Esophagus squamous epithelium (tissue), 5 donors: ENCODE results near the gene ACACA. TPM values are rescaled to one million over a fixed set of nuclear protein-coding genes. Genes with fewer than 3 reads are reported as not detected.

Source experiments
- DNase-seq: peaks from one replicate; lab custom pipeline; 2025; lab: John Stamatoyannopoulos, UW
- H3K27ac ChIP-seq, 4 donors: fragments of 200-600 bp; sonication (generic); one replicate each; pipeline ENCODE4 v1.5.1; 2016 to 2019; ENCODE audit warnings: mild to moderate bottlenecking in 1 of 4
- H3K27me3 ChIP-seq, 4 donors: fragments of 200-600 bp; sonication (generic); 1 replicate in 3 of 4; 2 replicates in 1 of 4; pipeline versions ENCODE4 v1.5.1 to v1.6.0; 2017 to 2021; ENCODE audit warnings: antibody characterized with exemption in 1 of 4
- H3K36me3 ChIP-seq, 3 donors: fragments of 200-600 bp; sonication (generic); one replicate each; pipeline ENCODE4 v1.5.1; 2016 to 2019
- H3K4me1 ChIP-seq, 3 donors: fragments of 200-600 bp; sonication (generic); one replicate each; pipeline ENCODE4 v1.5.1; 2017 to 2019
- H3K4me3 ChIP-seq, 4 donors: fragments of 200-600 bp; sonication (generic); 1 replicate in 3 of 4; 2 replicates in 1 of 4; pipeline ENCODE4 v1.5.1; 2016 to 2019; ENCODE audit warnings: mild to moderate bottlenecking in 2 of 4, moderate library complexity in 1 of 4
- H3K9me3 ChIP-seq, 3 donors: fragments of 200-600 bp; sonication (generic); one replicate each; pipeline ENCODE4 v1.5.1; 2016 to 2019
- CTCF ChIP-seq, 6 experiments: fragments of 450-650 bp in 4 of 6; fragments of 200-600 bp in 2 of 6; sonication (generic) in 2 of 6; IDR thresholded peaks; one replicate each; pipeline ENCODE4 v1.5.1; 2016 to 2019; ENCODE audit warnings: antibody characterized with exemption in 6 of 6, mild to moderate bottlenecking in 4 of 6, moderate library complexity in 4 of 6
- POLR2A ChIP-seq, 4 donors: fragments of 450-650 bp; IDR thresholded peaks; one replicate each; pipeline ENCODE4 v1.6.1; 2017; ENCODE audit warnings: antibody characterized with exemption in 4 of 4, mild to moderate bottlenecking in 4 of 4, moderate library complexity in 3 of 4
- WGBS, 2 donors: methylation state at CpG; one replicate each; pipeline ENCODE4 v1.1.5; 2018; 5-methylcytosine and 5-hydroxymethylcytosine counted together
- intact Hi-C: fragments of 100-400 bp; cut with DNase I; formaldehyde crosslinking; loops from one replicate; pipeline ENCODE4 v1.15.0; 2022
- total RNA-seq, 4 donors: library from RNA; depleted of rRNA; stranded (reverse); fragments of >200 nt; gene quantifications; one replicate each; pipeline ENCODE4 v1.1.0, GENCODE V29; 2016
- donor health status: DM: yes; HTN: yes; CAD: no.

ACACA gene
- total RNA-seq, 4 donors from 2014 or later, result 34.5 to 81.0 (median 55.8) TPM

GRCh38 chr17:37388266-37388665 is 18.4 kb downstream of the ACACA start:
- H3K27ac ChIP-seq, result no peak overlapping the region
- H3K4me3 ChIP-seq, result no peak overlapping the region
- H3K27me3 ChIP-seq, result no peaks in the 10 kb centered on the region
- H3K36me3 ChIP-seq, result no peaks in the 10 kb centered on the region
- intact Hi-C loops, result no loop called here
- H3K9me3 ChIP-seq, result no peaks in the 10 kb centered on the region
- H3K4me1 ChIP-seq, result peaks cover 0 to 12% (median 10%) of the 10 kb centered on the region in 3 donors
- WGBS, 2 donors, result 66 to 83% methylated on average over 3 of the region's 3 CpGs
- no peak for TF ChIP-seq POLR2A (IDR thresholded peaks at IDR 0.05)
- no peak for TF ChIP-seq CTCF (IDR thresholded peaks at IDR 0.05)
- no peak for DNase-seq

GRCh38 chr17:37386462-37386861 is 20.2 kb downstream of the ACACA start:
- no peak overlapping the region for H3K4me3 ChIP-seq
- no peaks in the 10 kb centered on the region for H3K9me3 ChIP-seq
- H3K27ac ChIP-seq, result no peak overlapping the region
- TF ChIP-seq CTCF (IDR thresholded peaks at IDR 0.05) (no peak), POLR2A (IDR thresholded peaks at IDR 0.05) (no peak)
- WGBS, 2 donors, result 95 to 97% methylated on average over 4 to 5 of the region's 5 CpGs
- intact Hi-C loops, result no loop called here
- DNase-seq, result no peak
- no peaks in the 10 kb centered on the region for H3K4me1 ChIP-seq
- no peaks in the 10 kb centered on the region for H3K36me3 ChIP-seq
- H3K27me3 ChIP-seq, result no peaks in the 10 kb centered on the region

- H3K36me3 ChIP-seq, result no peaks in the 10 kb centered on the region
- no peak overlapping the region for H3K27ac ChIP-seq
- no peaks in the 10 kb centered on the region for H3K27me3 ChIP-seq
- TF ChIP-seq POLR2A (IDR thresholded peaks at IDR 0.05), result no peak
- TF ChIP-seq CTCF (IDR thresholded peaks at IDR 0.05), result no peak
- intact Hi-C loops, result no loop called here
- no peak for DNase-seq
- H3K4me1 ChIP-seq, result no peaks in the 10 kb centered on the region
- H3K9me3 ChIP-seq, result no peaks in the 10 kb centered on the region
- no peak overlapping the region for H3K4me3 ChIP-seq
Observed at GRCh38 chr17:37385474-37385990, 21.1 kb downstream of the ACACA start.

- Histone ChIP-seq H3K9me3 (no peaks in the 10 kb centered on the region), H3K4me3 (no peak overlapping the region), H3K27ac (no peak overlapping the region), H3K4me1 (no peaks in the 10 kb centered on the region), H3K36me3 (no peaks in the 10 kb centered on the region), H3K27me3 (no peaks in the 10 kb centered on the region)
- DNase-seq, result no peak
- TF ChIP-seq POLR2A (IDR thresholded peaks at IDR 0.05) (no peak), CTCF (IDR thresholded peaks at IDR 0.05) (no peak)
- WGBS, 2 donors, result 58 to 59% methylated on average over 3 of the region's 3 CpGs
- intact Hi-C loops, result no loop called here
Observed at GRCh38 chr17:37384560-37385149, 22.0 kb downstream of the ACACA start.

- intact Hi-C loops, result no loop called here
- 100% methylated on average over 1 of the region's 1 CpG; no CpG with 5 or more reads in 1 of the 2 donors for WGBS, 2 donors
- DNase-seq, result no peak
- H3K36me3 ChIP-seq, result no peaks in the 10 kb centered on the region
- no peak overlapping the region for H3K27ac ChIP-seq
- no peak overlapping the region for H3K4me3 ChIP-seq
- H3K27me3 ChIP-seq, result no peaks in the 10 kb centered on the region
- H3K4me1 ChIP-seq, result no peaks in the 10 kb centered on the region
- no peaks in the 10 kb centered on the region for H3K9me3 ChIP-seq
- TF ChIP-seq CTCF (IDR thresholded peaks at IDR 0.05), result no peak
- no peak for TF ChIP-seq POLR2A (IDR thresholded peaks at IDR 0.05)
Observed at GRCh38 chr17:37382056-37382455, 24.6 kb downstream of the ACACA start.
